Activated effector memory CD4-positive, alpha-beta T cell treated with Interleukin-2 at 50 U/mL for 16 hours (primary cell): ENCODE data around the gene ANKRD22.

Experiments
- DNase-seq: peaks from one replicate; pipeline ENCODE4 v3.0.0-alpha.2; 2020

ANKRD22 gene

GRCh38 chr10:88794731-88795130, 56.9 kb downstream of the ANKRD22 start:
- no peak for DNase-seq

- DNase-seq: no peak
Observed at GRCh38 chr10:88793712-88794299, 57.8 kb downstream of the ANKRD22 start.

- DNase-seq: no peak
Observed at GRCh38 chr10:88792661-88793060, 59.0 kb downstream of the ANKRD22 start.

DNA sequence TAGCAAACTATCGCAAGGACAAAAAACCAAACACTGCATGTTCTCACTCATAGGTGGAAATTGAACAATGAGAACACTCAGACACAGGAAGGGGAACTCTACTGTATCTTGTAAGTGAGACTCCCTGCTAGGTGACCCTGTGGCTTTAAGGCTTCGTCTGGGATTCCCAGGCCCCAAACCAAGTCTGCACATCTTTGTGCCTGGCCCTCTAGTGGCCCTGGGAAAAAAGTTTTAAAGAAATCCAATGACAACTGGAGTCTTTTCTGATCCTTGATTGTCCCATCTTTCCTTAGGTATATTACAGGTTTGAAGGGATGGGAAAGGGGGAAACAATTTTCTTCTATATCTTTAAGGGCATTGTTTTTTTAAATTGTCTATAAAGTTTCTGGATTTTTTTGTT, 59.7 kb downstream of the ANKRD22 start:
- no peak for DNase-seq

DNA sequence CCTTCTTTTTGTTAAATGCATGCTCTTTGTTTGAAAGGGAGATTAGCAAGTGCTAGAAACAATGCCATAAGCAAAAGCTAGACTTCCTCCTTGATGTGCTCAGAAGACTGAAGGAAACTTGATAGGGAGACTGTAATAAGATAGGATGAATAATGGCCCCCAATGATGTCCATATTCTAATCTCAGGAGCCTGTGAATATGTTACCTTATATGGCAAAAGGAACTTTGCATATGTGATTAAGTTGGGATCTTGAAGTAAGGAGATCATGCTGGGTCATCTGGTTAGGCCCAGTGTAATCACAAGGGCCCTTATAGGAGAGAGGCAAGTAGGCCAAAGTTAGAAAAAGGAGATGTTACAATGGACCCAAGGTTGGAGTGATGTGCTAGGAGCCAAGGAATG, 62.7 kb downstream of the ANKRD22 start:
- DNase-seq: no peak

- DNase-seq: no peak
Observed at GRCh38 chr10:88787463-88787862, 64.2 kb downstream of the ANKRD22 start.

DNA sequence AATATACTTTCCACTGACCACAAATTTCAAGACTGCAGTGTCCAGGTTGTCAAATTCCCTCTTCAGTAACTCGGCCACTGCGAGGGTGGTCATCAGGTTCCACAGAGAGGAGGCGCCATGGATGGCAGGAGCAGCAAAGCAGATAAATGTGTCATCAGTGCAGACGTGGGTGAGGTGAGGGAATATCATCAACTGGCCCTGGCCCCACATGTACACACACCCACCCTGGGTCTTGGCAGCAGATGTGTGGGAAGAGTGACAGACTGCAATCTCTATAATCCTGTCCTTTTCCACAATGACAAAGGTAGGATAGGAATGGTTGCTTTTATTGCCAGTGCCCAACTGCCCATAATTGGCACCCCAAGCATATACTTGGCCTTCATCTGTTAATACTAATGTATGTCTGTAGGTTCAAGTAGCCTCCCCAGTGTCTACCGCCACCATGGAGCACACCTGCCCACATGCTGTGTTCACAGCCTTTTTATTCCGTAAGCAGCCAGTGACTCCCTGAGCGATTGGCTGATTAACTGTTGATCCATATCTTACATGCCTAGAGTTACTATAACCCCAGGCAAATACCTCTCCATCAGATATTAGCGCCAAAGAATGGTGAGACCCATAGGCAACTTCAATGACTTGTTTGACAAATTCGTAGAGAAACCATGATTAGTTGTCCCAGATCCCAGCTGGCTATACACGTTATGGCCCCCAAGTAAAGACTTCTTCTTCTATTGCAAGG, 65.4 kb downstream of the ANKRD22 start:
- no peak for DNase-seq

- DNase-seq: no peak
Observed at GRCh38 chr10:88783724-88784123, 67.9 kb downstream of the ANKRD22 start.

GRCh38 chr10:88782222-88782621, 69.4 kb downstream of the ANKRD22 start:
- no peak for DNase-seq

DNA sequence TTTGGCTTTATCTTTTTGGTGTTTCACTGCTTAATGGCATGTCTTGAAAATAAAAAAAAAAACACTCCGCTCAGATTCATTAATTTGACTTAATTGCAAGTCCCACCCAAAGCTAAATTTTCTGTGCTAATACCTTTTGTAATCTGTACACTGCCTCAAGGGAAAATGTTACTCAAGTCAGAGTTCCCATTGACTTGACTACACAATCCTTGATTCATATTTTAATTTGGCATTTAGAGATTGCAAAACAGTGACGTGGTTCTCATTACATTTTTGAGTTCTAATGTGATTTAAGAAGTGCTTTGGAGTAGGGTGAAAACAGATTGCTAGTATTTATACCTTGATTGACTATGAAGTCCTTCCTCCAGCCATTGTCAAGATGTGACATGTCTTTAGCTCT, 70.4 kb downstream of the ANKRD22 start:
- DNase-seq: no peak
